Panc1 (cell line): Measurements from ENCODE around the gene NPHP4.

Experiments
- POLR2AphosphoS5 ChIP-seq: IDR thresholded peaks from 2 replicates; pipeline ENCODE4 v1.6.1; 2012; ENCODE audit warnings: mild to moderate bottlenecking, low read depth, low read length, moderate library complexity
- REST ChIP-seq, 2 experiments: IDR thresholded peaks; 2 replicates each; pipeline ENCODE4 v1.6.1; 2011 to 2012; ENCODE audit warnings: low read depth in 2 of 2, control low read depth in 1 of 2, low read length in 1 of 2, mild to moderate bottlenecking in 1 of 2, moderate library complexity in 1 of 2; ENCODE audit not compliant: insufficient read depth in 1 of 2
- SIN3A ChIP-seq: IDR thresholded peaks from 2 replicates; pipeline ENCODE4 v1.6.1; 2012; ENCODE audit warnings: low read depth, mild to moderate bottlenecking, low read length, moderate library complexity, borderline replicate concordance; ENCODE audit not compliant: insufficient read depth
- TCF7L2 ChIP-seq: IDR thresholded peaks from 2 replicates; pipeline ENCODE4 v1.6.1; 2011; ENCODE audit warnings: mild to moderate bottlenecking, low read depth, low read length, inconsistent platforms
- TF ChIP-seq, protein P1 (sequence below): fragments of 450-650 bp; IDR thresholded peaks from 2 replicates; pipeline ENCODE4 v1.5.1; 2017; ENCODE audit warnings: mild to moderate bottlenecking

DNA sequence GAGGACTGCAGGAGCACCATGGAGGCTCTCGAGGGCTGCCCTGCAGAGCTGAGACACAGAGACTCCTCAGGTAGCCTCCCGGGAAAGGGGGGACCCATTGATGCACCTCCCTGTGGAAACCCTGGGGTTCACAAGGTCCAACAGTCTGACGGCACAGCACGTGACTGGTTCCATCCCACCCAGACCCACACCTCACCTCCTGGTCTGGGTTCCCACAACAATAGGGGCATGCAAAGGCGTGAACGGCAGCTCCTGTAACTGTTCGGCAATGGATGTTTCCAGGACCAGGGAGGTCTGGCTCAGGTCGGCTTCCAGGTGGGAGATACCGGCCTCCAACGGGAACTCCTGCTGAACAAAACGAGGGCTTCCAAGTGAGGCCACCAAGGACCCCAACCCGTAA is 86.8 kb downstream of the NPHP4 start:
- TF ChIP-seq, protein P1, sequence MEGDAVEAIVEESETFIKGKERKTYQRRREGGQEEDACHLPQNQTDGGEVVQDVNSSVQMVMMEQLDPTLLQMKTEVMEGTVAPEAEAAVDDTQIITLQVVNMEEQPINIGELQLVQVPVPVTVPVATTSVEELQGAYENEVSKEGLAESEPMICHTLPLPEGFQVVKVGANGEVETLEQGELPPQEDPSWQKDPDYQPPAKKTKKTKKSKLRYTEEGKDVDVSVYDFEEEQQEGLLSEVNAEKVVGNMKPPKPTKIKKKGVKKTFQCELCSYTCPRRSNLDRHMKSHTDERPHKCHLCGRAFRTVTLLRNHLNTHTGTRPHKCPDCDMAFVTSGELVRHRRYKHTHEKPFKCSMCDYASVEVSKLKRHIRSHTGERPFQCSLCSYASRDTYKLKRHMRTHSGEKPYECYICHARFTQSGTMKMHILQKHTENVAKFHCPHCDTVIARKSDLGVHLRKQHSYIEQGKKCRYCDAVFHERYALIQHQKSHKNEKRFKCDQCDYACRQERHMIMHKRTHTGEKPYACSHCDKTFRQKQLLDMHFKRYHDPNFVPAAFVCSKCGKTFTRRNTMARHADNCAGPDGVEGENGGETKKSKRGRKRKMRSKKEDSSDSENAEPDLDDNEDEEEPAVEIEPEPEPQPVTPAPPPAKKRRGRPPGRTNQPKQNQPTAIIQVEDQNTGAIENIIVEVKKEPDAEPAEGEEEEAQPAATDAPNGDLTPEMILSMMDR = no peak
- no peak for TF ChIP-seq POLR2AphosphoS5
- no peak for TF ChIP-seq REST (IDR thresholded peaks at IDR 0.05; ENCODE audit: insufficient read depth in 1 of 2, low read depth in 2 of 2, low read length in 1 of 2)
- no peak for TF ChIP-seq SIN3A
- TF ChIP-seq TCF7L2 = no peak
